HG02852 (cell line): Measurements from ENCODE around the gene INPP5A.

Experiments
- ATAC-seq: cut with Tn5 transposase; IDR thresholded peaks from one replicate; pipeline ENCODE4 v1.9.1; 2021; ENCODE audit warnings: mild to moderate bottlenecking, moderate library complexity; ENCODE audit not compliant: unreplicated experiment

Gene INPP5A

GRCh38 chr10:132624061-132624846 lies 86.7 kb downstream of the INPP5A start:
- ATAC-seq: no peak

- ATAC-seq: no peak
Observed at GRCh38 chr10:132624847-132625471, 87.4 kb downstream of the INPP5A start.

- no peak for ATAC-seq
Observed at GRCh38 chr10:132626019-132626760, 88.6 kb downstream of the INPP5A start.

- ATAC-seq: no peak
Observed at GRCh38 chr10:132626761-132627665, 89.4 kb downstream of the INPP5A start.

- ATAC-seq: no peak
Observed at GRCh38 chr10:132627666-132628531, 90.3 kb downstream of the INPP5A start.

- no peak for ATAC-seq
Observed at GRCh38 chr10:132628966-132629900, 91.6 kb downstream of the INPP5A start.

- ATAC-seq: no peak
Observed at GRCh38 chr10:132630156-132630555, 92.6 kb downstream of the INPP5A start.

GRCh38 chr10:132630666-132631337 lies 93.2 kb downstream of the INPP5A start:
- no peak for ATAC-seq

GRCh38 chr10:132631338-132631735 lies 93.8 kb downstream of the INPP5A start:
- no peak for ATAC-seq

GRCh38 chr10:132632091-132632561 lies 94.5 kb downstream of the INPP5A start:
- no peak for ATAC-seq

- no peak for ATAC-seq
Observed at GRCh38 chr10:132632851-132633684, 95.5 kb downstream of the INPP5A start.

- no peak for ATAC-seq
Observed at GRCh38 chr10:132634241-132634946, 96.8 kb downstream of the INPP5A start.

GRCh38 chr10:132634947-132635271 lies 97.3 kb downstream of the INPP5A start:
- no peak for ATAC-seq

GRCh38 chr10:132636358-132636757 lies 98.8 kb downstream of the INPP5A start:
- ATAC-seq: no peak

- no peak for ATAC-seq
Observed at GRCh38 chr10:132637477-132638129, 100.0 kb downstream of the INPP5A start.

GRCh38 chr10:132638130-132638515 lies 100.5 kb downstream of the INPP5A start:
- no peak for ATAC-seq
